H1 (cell line): ENCODE results near the gene ZBTB16. TPM values are rescaled to one million over a fixed set of nuclear protein-coding genes. Genes with fewer than 3 reads are reported as not detected.

Source experiments
- CTCF ChIA-PET: fragments of 300-600 bp; sonication (Branson Sonifier 250); formaldehyde crosslinking; loops from one replicate; lab custom pipeline; 2021; ENCODE audit not compliant: partially characterized antibody; lab: Charles Lee
- POLR2A ChIA-PET: fragments of 300-600 bp; sonication (Branson Sonifier 250); formaldehyde crosslinking; loops from one replicate; lab custom pipeline; 2021; ENCODE audit warnings: inconsistent platforms; ENCODE audit not compliant: partially characterized antibody; lab: Charles Lee
- DNase-seq, 2 experiments: peaks; one replicate each; pipeline versions ENCODE4 v3.0.0 to v3.0.0-alpha.2; 2010 to 2022; ENCODE audit warnings: low spot score in 2 of 2, low read depth in 1 of 2, mixed read lengths in 1 of 2
- FAIRE-seq: peaks from 2 replicates; lab custom pipeline; 2011; peaks lifted over from hg19 to GRCh38; lab: Jason Lieb, UNC
- H2AFZ ChIP-seq: 2 replicates; pipeline ENCODE4 v1.8.1; 2012; ENCODE audit warnings: low read length, inconsistent platforms
- H2AK5ac ChIP-seq: 2 replicates; pipeline ENCODE4 v1.6.1; 2013; ENCODE audit warnings: low read depth, low read length
- H2BK120ac ChIP-seq: replicated peaks from 2 replicates; pipeline ENCODE3; 2013; ENCODE audit warnings: low read depth, low read length, inconsistent platforms
- H2BK12ac ChIP-seq: 2 replicates; pipeline ENCODE4 v1.6.1; 2013; ENCODE audit warnings: low read depth, low read length
- H2BK15ac ChIP-seq: 2 replicates; pipeline ENCODE4 v1.6.1; 2013; ENCODE audit warnings: low read length
- H2BK20ac ChIP-seq: 2 replicates; pipeline ENCODE4 v1.6.1; 2013; ENCODE audit warnings: low read length
- H2BK5ac ChIP-seq: 2 replicates; pipeline ENCODE4 v1.6.1; 2013; ENCODE audit warnings: low read depth, low read length
- H3K14ac ChIP-seq: 2 replicates; pipeline ENCODE4 v1.6.1; 2013; ENCODE audit warnings: inconsistent platforms; ENCODE audit not compliant: insufficient read length
- H3K18ac ChIP-seq: 2 replicates; pipeline ENCODE4 v1.6.1; 2013; ENCODE audit warnings: low read length; ENCODE audit errors: extremely low read depth
- H3K23ac ChIP-seq: 2 replicates; pipeline ENCODE4 v1.6.1; 2013; ENCODE audit warnings: inconsistent platforms; ENCODE audit not compliant: insufficient read length
- H3K23me2 ChIP-seq: 2 replicates; pipeline ENCODE4 v1.6.1; 2013; ENCODE audit warnings: low read depth, low read length
- H3K27ac ChIP-seq: 2 replicates; pipeline ENCODE4 v1.6.1; 2011; ENCODE audit warnings: low read depth, low read length, inconsistent platforms
- H3K27me3 ChIP-seq, 4 experiments: replicated peaks in 1 of 4; 1 replicate in 1 of 4; 2 replicates in 3 of 4; pipeline versions ENCODE4 v1.6.1 to v1.8.1; 2011 to 2013; ENCODE audit warnings: low read length in 3 of 4, mild to moderate bottlenecking in 3 of 4, inconsistent platforms in 2 of 4, mixed read lengths in 2 of 4, moderate library complexity in 1 of 4; ENCODE audit not compliant: control insufficient read depth in 3 of 4, insufficient read depth in 3 of 4; ENCODE audit errors: extremely low read depth in 1 of 4
- H3K36me3 ChIP-seq, 4 experiments: 2 replicates each; pipeline versions ENCODE4 v1.6.1 to v1.8.1; 2011 to 2013; ENCODE audit warnings: mild to moderate bottlenecking in 4 of 4, low read length in 3 of 4, moderate library complexity in 2 of 4, control low read depth in 1 of 4, inconsistent platforms in 1 of 4; ENCODE audit not compliant: insufficient read depth in 4 of 4, control insufficient read depth in 2 of 4
- H3K4ac ChIP-seq: replicated peaks from 2 replicates; pipeline ENCODE3; 2013; ENCODE audit warnings: low read length, low read depth, mixed read lengths, inconsistent platforms; ENCODE audit not compliant: insufficient read length
- H3K4me1 ChIP-seq, 4 experiments: replicated peaks in 1 of 4; 1 replicate in 1 of 4; 2 replicates in 3 of 4; pipeline versions ENCODE4 v1.6.1 to v1.8.1; 2011 to 2013; ENCODE audit warnings: low read length in 3 of 4, inconsistent platforms in 2 of 4, mixed read lengths in 1 of 4; ENCODE audit not compliant: insufficient read depth in 4 of 4, control insufficient read depth in 3 of 4
- H3K4me2 ChIP-seq, 2 experiments: 2 replicates each; pipeline versions ENCODE4 v1.6.1 to v1.8.1; 2011 to 2013; ENCODE audit warnings: low read depth in 2 of 2, low read length in 2 of 2, control low read depth in 1 of 2, inconsistent platforms in 1 of 2, mild to moderate bottlenecking in 1 of 2; ENCODE audit not compliant: insufficient read depth in 1 of 2
- H3K4me3 ChIP-seq, 4 experiments: fragments of 200-600, 300-600 bp in 1 of 4; sonication (generic), shearing (Covaris generic), sonication (Bioruptor Twin) in 1 of 4; 2 replicates each; pipeline versions ENCODE4 v1.5.1 to v1.8.1; 2011 to 2016; ENCODE audit warnings: low read length in 4 of 4, low read depth in 3 of 4, control low read depth in 2 of 4, inconsistent platforms in 2 of 4, mild to moderate bottlenecking in 2 of 4, mixed read lengths in 1 of 4, moderate library complexity in 1 of 4; ENCODE audit not compliant: insufficient read depth in 2 of 4; ENCODE audit errors: extremely low read depth in 1 of 4
- H3K56ac ChIP-seq: replicated peaks from 2 replicates; pipeline ENCODE3; 2013; ENCODE audit warnings: low read depth, mild to moderate bottlenecking, mixed read lengths, low read length, inconsistent platforms; ENCODE audit not compliant: insufficient read length
- H3K79me1 ChIP-seq: 2 replicates; pipeline ENCODE4 v1.6.1; 2013; ENCODE audit warnings: low read depth, low read length, control low read depth
- H3K79me2 ChIP-seq, 2 experiments: 2 replicates each; pipeline versions ENCODE4 v1.6.1 to v1.8.1; 2012 to 2013; ENCODE audit warnings: low read length in 2 of 2, mild to moderate bottlenecking in 2 of 2, inconsistent platforms in 1 of 2; ENCODE audit not compliant: insufficient read depth in 2 of 2, control insufficient read depth in 1 of 2
- H3K9ac ChIP-seq, 4 experiments: replicated peaks in 1 of 4; 1 replicate in 1 of 4; 2 replicates in 3 of 4; pipeline versions ENCODE4 v1.6.1 to v1.8.1; 2011 to 2013; ENCODE audit warnings: low read depth in 3 of 4, low read length in 3 of 4, control low read depth in 2 of 4, mild to moderate bottlenecking in 2 of 4, moderate library complexity in 2 of 4, inconsistent platforms in 1 of 4; ENCODE audit errors: extremely low read depth in 1 of 4
- H3K9me3 ChIP-seq, 2 experiments: 2 replicates each; pipeline versions ENCODE4 v1.6.1 to v1.8.1; 2012 to 2013; ENCODE audit warnings: mild to moderate bottlenecking in 2 of 2, moderate library complexity in 2 of 2, control low read depth in 1 of 2, inconsistent platforms in 1 of 2, low read depth in 1 of 2, low read length in 1 of 2, mixed read lengths in 1 of 2; ENCODE audit not compliant: insufficient read depth in 2 of 2
- H4K20me1 ChIP-seq, 2 experiments: replicated peaks in 1 of 2; 2 replicates each; pipeline versions ENCODE3 to v1.8.1; 2011 to 2013; ENCODE audit warnings: inconsistent platforms in 2 of 2, low read length in 2 of 2, mild to moderate bottlenecking in 1 of 2; ENCODE audit not compliant: insufficient read depth in 2 of 2, control insufficient read depth in 1 of 2
- H4K5ac ChIP-seq: 2 replicates; pipeline ENCODE4 v1.6.1; 2013; ENCODE audit warnings: low read length, low read depth, mixed read lengths, inconsistent platforms; ENCODE audit not compliant: insufficient read length
- H4K8ac ChIP-seq: 2 replicates; pipeline ENCODE4 v1.8.0; 2013; ENCODE audit warnings: mild to moderate bottlenecking, moderate library complexity, low read length, inconsistent platforms; ENCODE audit not compliant: insufficient read depth; ENCODE audit errors: extremely low read depth
- H4K91ac ChIP-seq: replicated peaks from 2 replicates; pipeline ENCODE3; 2013; ENCODE audit warnings: low read length, mixed read lengths, inconsistent platforms; ENCODE audit not compliant: insufficient read length
- BACH1 ChIP-seq: IDR thresholded peaks from 2 replicates; pipeline ENCODE4 v1.6.1; 2012; ENCODE audit warnings: low read length, improper control_type of control experiment
- BCL11A ChIP-seq, 2 experiments: IDR thresholded peaks; one replicate each; pipeline ENCODE4 v1.6.1; 2011; ENCODE audit warnings: low read depth in 2 of 2, low read length in 2 of 2, mild to moderate bottlenecking in 2 of 2
- BRCA1 ChIP-seq: IDR thresholded peaks from 2 replicates; pipeline ENCODE4 v1.6.1; 2012; ENCODE audit warnings: low read depth, low read length, improper control_type of control experiment
- CBX8 ChIP-seq: fragments of 300-800, 300-1000 bp; sonication (generic); IDR thresholded peaks from 2 replicates; pipeline ENCODE4 v1.7.1; 2016; ENCODE audit warnings: low read depth, low read length, borderline replicate concordance
- CEBPB ChIP-seq: IDR thresholded peaks from 2 replicates; pipeline ENCODE4 v1.6.1; 2012; ENCODE audit warnings: low read depth, low read length
- CHD2 ChIP-seq: IDR thresholded peaks from 2 replicates; pipeline ENCODE4 v1.6.1; 2012; ENCODE audit warnings: low read length, improper control_type of control experiment
- CREB1 ChIP-seq: IDR thresholded peaks from 2 replicates; pipeline ENCODE4 v1.6.1; 2012; ENCODE audit warnings: inconsistent platforms
- CTBP2 ChIP-seq: IDR thresholded peaks from 2 replicates; pipeline ENCODE4 v1.7.0; 2011; ENCODE audit warnings: borderline replicate concordance, mild to moderate bottlenecking, moderate library complexity, mixed read lengths, low read length; ENCODE audit not compliant: insufficient read depth, insufficient read length
- EZH2 ChIP-seq: fragments of 200-600 bp; sonication (generic); IDR thresholded peaks from 2 replicates; pipeline ENCODE4 v1.7.1; 2012; ENCODE audit warnings: low read depth, mild to moderate bottlenecking, moderate library complexity, low read length, inconsistent platforms; ENCODE audit not compliant: severe bottlenecking
- GTF2F1 ChIP-seq: IDR thresholded peaks from 2 replicates; pipeline ENCODE4 v1.6.1; 2012; ENCODE audit warnings: low read depth, low read length, improper control_type of control experiment, borderline replicate concordance
- JUND ChIP-seq: IDR thresholded peaks from 2 replicates; pipeline ENCODE4 v1.6.1; 2011; ENCODE audit warnings: mild to moderate bottlenecking, improper control_type of control experiment, low read length
- POLR2AphosphoS5 ChIP-seq: IDR thresholded peaks from 2 replicates; pipeline ENCODE4 v1.6.1; 2011; ENCODE audit warnings: low read depth, low read length
- RFX5 ChIP-seq: IDR thresholded peaks from 2 replicates; pipeline ENCODE4 v1.6.1; 2011; ENCODE audit warnings: low read depth, low read length, improper control_type of control experiment, borderline replicate concordance
- SIRT6 ChIP-seq: IDR thresholded peaks from one replicate; pipeline ENCODE4 v1.7.1; 2012; ENCODE audit warnings: low read length, inconsistent platforms
- TEAD4 ChIP-seq: IDR thresholded peaks from 2 replicates; pipeline ENCODE4 v1.6.1; 2012; ENCODE audit warnings: low read depth, low read length, inconsistent platforms, mixed read lengths
- WGBS, 2 experiments: shearing (Covaris generic) in 1 of 2; methylation state at CpG; one replicate each; pipeline versions ENCODE4 v1.1.6 to v1.1.7; 2013 to 2015; ENCODE audit warnings: low lambda C conversion rate in 2 of 2, mixed read lengths in 2 of 2, inconsistent platforms in 1 of 2, low coverage in 1 of 2, missing lambda C conversion rate in 1 of 2; ENCODE audit not compliant: insufficient replicate concordance in 2 of 2, insufficient coverage in 1 of 2, insufficient read length in 1 of 2; ENCODE audit errors: extremely low coverage in 1 of 2, missing lambda C conversion rate in 1 of 2; 5-methylcytosine and 5-hydroxymethylcytosine counted together
- polyA plus RNA-seq, 7 experiments: library from polyadenylated mRNA; depleted of rRNA in 3 of 7; stranded (reverse) in 5 of 7; unstranded in 2 of 7; fragments of >200 nt in 5 of 7; fragments of 200-250 nt in 2 of 7; gene quantifications; 1 replicate in 5 of 7; 2 replicates in 1 of 7; 4 replicates in 1 of 7; pipeline versions ENCODE4 v1.2.1 to v1.2.3, GENCODE V29; 2011 to 2013; ENCODE audit warnings: missing spikeins in 2 of 7, mixed read lengths in 2 of 7
- total RNA-seq: library from RNA; stranded (reverse); fragmentation: NEBNext Ultra II Directional; extraction: Animal tissue kit (Norgen Biotek cat#: 25700); gene quantifications from 2 replicates; pipeline ENCODE4 v1.2.1, GENCODE V29; 2021

ZBTB16 gene
- total and polyA plus RNA-seq, 2 of the 8 experiments (the other 6 are each of a cell fraction or from before 2014, with no cell fraction given), result 0.12 to 0.61 TPM

GRCh38 chr11:114284021-114284420, 224.5 kb downstream of the ZBTB16 start:
- no peak overlapping the region for H3K9ac ChIP-seq
- H4K91ac ChIP-seq, result no peak overlapping the region
- no peak overlapping the region for H3K23ac ChIP-seq
- DNase-seq (peak in 1 of 2 experiments; percentile 26), FAIRE-seq (no peak)
- H3K56ac ChIP-seq, result no peak overlapping the region
- H3K4me1 ChIP-seq, result peaks cover 0 to 4% (median 0%) of the 10 kb centered on the region in 4 experiments; a peak in 2 of 7 replicates
- H2AFZ ChIP-seq, result no peak overlapping the region
- H3K36me3 ChIP-seq, result no peaks in the 10 kb centered on the region
- H3K18ac ChIP-seq, result no peak overlapping the region
- TF ChIP-seq JUND, result no peak
- no peak for TF ChIP-seq SIRT6
- TF ChIP-seq CBX8, result no peak
- TF ChIP-seq CTBP2, result no peak
- no peak for TF ChIP-seq GTF2F1
- no peak for TF ChIP-seq BACH1
- no peak for TF ChIP-seq BCL11A (IDR thresholded peaks at IDR 0.05; ENCODE audit: low read depth in 2 of 2, low read length in 2 of 2)
- TF ChIP-seq BRCA1, result no peak
- no peak for TF ChIP-seq TEAD4
- no peak for TF ChIP-seq CHD2
- no peak for TF ChIP-seq POLR2AphosphoS5
- TF ChIP-seq CREB1, result no peak
- no peak for TF ChIP-seq CEBPB
- no peak for TF ChIP-seq RFX5
- no peak for TF ChIP-seq EZH2
- H3K23me2 ChIP-seq, result no peaks in the 10 kb centered on the region
- no peak overlapping the region for H3K4me2 ChIP-seq
- no peak overlapping the region for H4K5ac ChIP-seq
- no peak overlapping the region for H3K4ac ChIP-seq
- H4K20me1 ChIP-seq, result no peaks in the 10 kb centered on the region
- no peak overlapping the region for H2BK15ac ChIP-seq
- H2BK5ac ChIP-seq, result no peak overlapping the region
- no peak overlapping the region for H4K8ac ChIP-seq
- no peak overlapping the region for H3K14ac ChIP-seq
- no peak overlapping the region for H3K27ac ChIP-seq
- CTCF ChIA-PET, result interaction anchor here (1.0 to 1.3 kb wide), 3 partner anchors 28 to 112 kb away, joined by 3 read pairs; no protein-coding TSS in a partner anchor
- no peak overlapping the region for H2AK5ac ChIP-seq
- POLR2A ChIA-PET, result no interaction called here
- H2BK20ac ChIP-seq, result no peak overlapping the region
- H2BK120ac ChIP-seq, result no peak overlapping the region
- no peaks in the 10 kb centered on the region for H3K79me2 ChIP-seq
- WGBS, 2 experiments, result 84% methylated on average over 2 of the region's 2 CpGs; no CpG with 5 or more reads in 1 of the 2 experiments
- no peaks in the 10 kb centered on the region for H3K79me1 ChIP-seq
- no peaks in the 10 kb centered on the region for H3K9me3 ChIP-seq
- no peak overlapping the region for H3K4me3 ChIP-seq
- no peaks in the 10 kb centered on the region for H3K27me3 ChIP-seq
- H2BK12ac ChIP-seq, result no peak overlapping the region
